DOHH2 (cell line): ENCODE data around the gene OR6C70.
"Not testable (repeated sequence)": the region's sequence is repeated elsewhere in the genome, so short reads cannot be mapped to it uniquely, and the experiment has no call there.

Source experiments
- H3F3A ChIP-seq: fragments of 200-600 bp; sonication (generic), shearing (Covaris generic); 2 replicates; pipeline ENCODE4 v1.6.0; 2016; ENCODE audit warnings: antibody characterized with exemption, mild to moderate bottlenecking; ENCODE audit not compliant: control insufficient read depth, insufficient read depth
- H3K27ac ChIP-seq: fragments of 200-600 bp; sonication (generic); 2 replicates; pipeline ENCODE4 v1.5.1; 2014; ENCODE audit warnings: low read depth, mild to moderate bottlenecking, low read length, moderate library complexity
- H3K27me3 ChIP-seq: fragments of 200-600 bp; sonication (generic); 2 replicates; pipeline ENCODE4 v1.6.1; 2014; ENCODE audit warnings: mild to moderate bottlenecking, low read length, mixed read lengths; ENCODE audit not compliant: control insufficient read depth
- H3K36me3 ChIP-seq: fragments of 200-600 bp; sonication (generic); 2 replicates; pipeline ENCODE4 v1.6.1; 2014; ENCODE audit warnings: mild to moderate bottlenecking, low read length, moderate library complexity, mixed read lengths; ENCODE audit not compliant: control insufficient read depth
- H3K4me1 ChIP-seq: fragments of 200-600 bp; sonication (generic); 2 replicates; pipeline ENCODE4 v1.6.1; 2014; ENCODE audit warnings: mild to moderate bottlenecking, low read length, mixed read lengths; ENCODE audit not compliant: control insufficient read depth
- H3K4me2 ChIP-seq: fragments of 200-600 bp; sonication (generic); 2 replicates; pipeline ENCODE4 v1.6.0; 2014; ENCODE audit warnings: mild to moderate bottlenecking, low read length, moderate library complexity
- H3K4me3 ChIP-seq: fragments of 200-600 bp; sonication (generic); 2 replicates; pipeline ENCODE4 v1.5.1; 2014; ENCODE audit warnings: mild to moderate bottlenecking, low read length, mixed read lengths
- H3K79me2 ChIP-seq: fragments of 200-600 bp; sonication (generic); 2 replicates; pipeline ENCODE4 v1.6.1; 2014; ENCODE audit warnings: mild to moderate bottlenecking, low read length, mixed read lengths; ENCODE audit not compliant: control insufficient read depth
- H3K9me2 ChIP-seq: fragments of 200-600 bp; sonication (generic); replicated peaks from 2 replicates; pipeline ENCODE4 v1.6.1; 2014; ENCODE audit warnings: mild to moderate bottlenecking, low read length, mixed read lengths; ENCODE audit not compliant: control insufficient read depth
- H3K9me3 ChIP-seq: fragments of 200-600 bp; sonication (generic); 2 replicates; pipeline ENCODE4 v1.6.1; 2014; ENCODE audit warnings: antibody characterized with exemption, low read length, mixed read lengths; ENCODE audit not compliant: control insufficient read depth, insufficient read depth
- H4K20me1 ChIP-seq: fragments of 200-600 bp; sonication (generic); 2 replicates; pipeline ENCODE4 v1.6.0; 2014; ENCODE audit warnings: low read depth, mild to moderate bottlenecking, antibody characterized with exemption, low read length, moderate library complexity; ENCODE audit not compliant: control insufficient read depth, insufficient read depth
- EZH2phosphoT487 ChIP-seq: fragments of 200-600 bp; sonication (generic); IDR thresholded peaks from 2 replicates; pipeline ENCODE4 v1.6.1; 2017; ENCODE audit warnings: borderline replicate concordance, mild to moderate bottlenecking, antibody characterized with exemption, low read length, moderate library complexity, mixed read lengths
- TF ChIP-seq, protein P1 (sequence below): fragments of 200-600 bp; sonication (generic); IDR thresholded peaks from one replicate; pipeline ENCODE4 v1.5.1; 2014; ENCODE audit warnings: antibody characterized with exemption, mild to moderate bottlenecking, low read depth, low read length; ENCODE audit not compliant: poor library complexity, severe bottlenecking

OR6C70 gene

DNA sequence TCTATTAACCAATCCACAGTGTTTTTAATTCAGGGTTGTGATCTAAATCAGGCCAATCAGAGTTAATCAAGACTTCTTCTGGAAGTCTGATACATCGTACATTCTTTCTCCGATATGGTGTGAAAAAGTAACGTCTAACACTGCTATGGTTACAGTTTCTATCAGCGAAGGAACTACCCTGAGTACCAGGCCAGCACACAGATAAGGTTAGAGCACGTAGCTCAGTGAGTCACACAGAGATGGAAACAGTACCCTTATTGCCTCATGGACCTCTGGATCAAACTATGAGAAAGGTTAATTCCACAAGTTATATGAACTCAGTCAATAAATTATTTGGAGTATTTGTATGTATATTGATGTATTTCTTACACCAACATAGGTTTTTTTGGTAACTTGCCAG, 25.6 kb upstream of the OR6C70 start:
- no peak overlapping the region for H3K4me3 ChIP-seq
- no peaks in the 10 kb centered on the region for H3K4me1 ChIP-seq
- H4K20me1 ChIP-seq, result no peaks in the 10 kb centered on the region
- no peaks in the 10 kb centered on the region for H3K9me2 ChIP-seq
- H3K9me3 ChIP-seq, result no peaks in the 10 kb centered on the region
- TF ChIP-seq, protein P1, sequence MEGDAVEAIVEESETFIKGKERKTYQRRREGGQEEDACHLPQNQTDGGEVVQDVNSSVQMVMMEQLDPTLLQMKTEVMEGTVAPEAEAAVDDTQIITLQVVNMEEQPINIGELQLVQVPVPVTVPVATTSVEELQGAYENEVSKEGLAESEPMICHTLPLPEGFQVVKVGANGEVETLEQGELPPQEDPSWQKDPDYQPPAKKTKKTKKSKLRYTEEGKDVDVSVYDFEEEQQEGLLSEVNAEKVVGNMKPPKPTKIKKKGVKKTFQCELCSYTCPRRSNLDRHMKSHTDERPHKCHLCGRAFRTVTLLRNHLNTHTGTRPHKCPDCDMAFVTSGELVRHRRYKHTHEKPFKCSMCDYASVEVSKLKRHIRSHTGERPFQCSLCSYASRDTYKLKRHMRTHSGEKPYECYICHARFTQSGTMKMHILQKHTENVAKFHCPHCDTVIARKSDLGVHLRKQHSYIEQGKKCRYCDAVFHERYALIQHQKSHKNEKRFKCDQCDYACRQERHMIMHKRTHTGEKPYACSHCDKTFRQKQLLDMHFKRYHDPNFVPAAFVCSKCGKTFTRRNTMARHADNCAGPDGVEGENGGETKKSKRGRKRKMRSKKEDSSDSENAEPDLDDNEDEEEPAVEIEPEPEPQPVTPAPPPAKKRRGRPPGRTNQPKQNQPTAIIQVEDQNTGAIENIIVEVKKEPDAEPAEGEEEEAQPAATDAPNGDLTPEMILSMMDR, result no peak
- no peak for TF ChIP-seq EZH2phosphoT487
- H3K27me3 ChIP-seq, result no peaks in the 10 kb centered on the region
- H3K79me2 ChIP-seq, result no peaks in the 10 kb centered on the region
- no peaks in the 10 kb centered on the region for H3K36me3 ChIP-seq
- H3K4me2 ChIP-seq, result no peak overlapping the region
- no peak overlapping the region for H3K27ac ChIP-seq
- no peaks in the 10 kb centered on the region for H3F3A ChIP-seq

DNA sequence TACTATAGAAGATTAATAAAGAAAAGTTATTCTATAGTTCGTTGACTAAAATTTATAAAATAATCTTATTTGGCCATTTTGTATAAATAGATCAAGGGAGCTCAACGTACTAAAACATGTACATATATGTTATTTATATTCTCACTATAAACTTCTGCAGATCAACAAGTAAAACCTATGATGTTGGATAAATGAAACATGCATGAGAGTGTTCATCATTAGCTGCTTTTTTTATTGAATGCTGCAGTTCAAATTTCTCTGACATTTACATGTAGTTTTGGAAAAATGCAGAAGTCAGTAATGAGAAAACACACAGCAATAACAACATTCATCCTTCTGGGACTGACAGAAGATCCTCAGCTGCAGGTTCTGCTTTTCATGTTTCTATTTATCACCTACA, 22.1 kb upstream of the OR6C70 start, which contains the start of gene OR6C68:
OR6C68 (plus strand) TSS at position 301 of the 400 bp plus-strand sequence; CDS start at position 301, 0 bp downstream.
- H4K20me1 ChIP-seq, result no peaks in the 10 kb centered on the region
- H3K9me3 ChIP-seq, result no peaks in the 10 kb centered on the region
- no peak within 1 kb of the TSS for H3K4me2 ChIP-seq
- no peak for TF ChIP-seq EZH2phosphoT487
- TF ChIP-seq, protein P1, result no peak
- no peaks in the 10 kb centered on the region for H3F3A ChIP-seq
- no peaks in the 10 kb centered on the region for H3K79me2 ChIP-seq
- no peak within 1 kb of the TSS for H3K27ac ChIP-seq
- H3K27me3 ChIP-seq, result no peaks in the 10 kb centered on the region
- H3K36me3 ChIP-seq, result no peaks in the 10 kb centered on the region
- H3K4me3 ChIP-seq, result no peak within 1 kb of the TSS
- H3K4me1 ChIP-seq, result no peaks in the 10 kb centered on the region
- no peaks in the 10 kb centered on the region for H3K9me2 ChIP-seq

DNA sequence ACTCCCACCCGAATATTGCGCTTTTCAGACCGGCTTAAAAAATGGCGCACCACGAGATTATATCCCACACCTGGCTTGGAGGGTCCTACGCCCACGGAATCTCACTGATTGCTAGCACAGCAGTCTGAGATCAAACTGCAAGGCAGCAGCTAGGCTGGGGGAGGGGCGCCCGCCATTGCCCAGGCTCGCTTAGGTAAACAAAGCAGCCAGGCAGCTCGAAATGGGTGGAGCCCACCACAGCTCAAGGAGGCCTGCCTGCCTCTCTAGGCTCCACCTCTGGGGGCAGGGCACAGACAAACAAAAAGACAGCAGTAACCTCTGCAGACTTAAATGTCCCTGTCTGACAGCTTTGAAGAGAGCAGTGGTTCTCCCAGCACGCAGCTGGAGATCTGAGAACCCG, 14.3 kb upstream of the OR6C70 start:
- not testable (repeated sequence) for H3K27ac ChIP-seq, H3K4me3 ChIP-seq, H3K9me2 ChIP-seq, H3K79me2 ChIP-seq, H3K27me3 ChIP-seq, H3K36me3 ChIP-seq, H3K4me1 ChIP-seq, H3F3A ChIP-seq, H3K4me2 ChIP-seq, H4K20me1 ChIP-seq, H3K9me3 ChIP-seq

DNA sequence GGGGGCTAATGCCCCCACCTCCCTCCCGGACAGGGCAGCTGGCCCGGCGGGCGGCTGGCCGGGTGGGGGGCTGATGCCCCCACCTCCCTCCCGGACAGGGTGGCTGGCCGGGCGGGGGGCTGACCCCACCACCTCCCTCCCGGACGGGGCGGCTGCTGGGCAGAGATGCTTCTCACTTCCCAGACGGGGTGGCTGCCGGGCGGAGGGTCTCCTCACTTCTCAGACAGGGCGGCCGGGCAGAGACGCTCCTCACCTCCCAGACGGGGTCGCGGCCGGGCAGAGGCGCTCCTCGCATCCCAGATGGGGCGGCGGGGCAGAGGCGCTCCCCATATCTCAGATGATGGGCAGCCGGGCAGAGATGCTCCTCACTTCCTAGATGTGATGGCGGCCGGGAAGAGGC, 9.2 kb upstream of the OR6C70 start:
- not testable (repeated sequence) for H3F3A ChIP-seq, H3K4me3 ChIP-seq, H3K9me2 ChIP-seq, H3K4me2 ChIP-seq, H3K4me1 ChIP-seq, H3K79me2 ChIP-seq, H3K27ac ChIP-seq, H3K9me3 ChIP-seq, H3K27me3 ChIP-seq, H4K20me1 ChIP-seq, H3K36me3 ChIP-seq
